LNCAP (cell line): ENCODE results near the gene TRABD2B.

Experiments
- TF ChIP-seq, protein P1 (sequence below): fragments of 450-650 bp; IDR thresholded peaks from 2 replicates; pipeline ENCODE4 v1.5.1; 2017; ENCODE audit warnings: mild to moderate bottlenecking

TRABD2B gene

DNA sequence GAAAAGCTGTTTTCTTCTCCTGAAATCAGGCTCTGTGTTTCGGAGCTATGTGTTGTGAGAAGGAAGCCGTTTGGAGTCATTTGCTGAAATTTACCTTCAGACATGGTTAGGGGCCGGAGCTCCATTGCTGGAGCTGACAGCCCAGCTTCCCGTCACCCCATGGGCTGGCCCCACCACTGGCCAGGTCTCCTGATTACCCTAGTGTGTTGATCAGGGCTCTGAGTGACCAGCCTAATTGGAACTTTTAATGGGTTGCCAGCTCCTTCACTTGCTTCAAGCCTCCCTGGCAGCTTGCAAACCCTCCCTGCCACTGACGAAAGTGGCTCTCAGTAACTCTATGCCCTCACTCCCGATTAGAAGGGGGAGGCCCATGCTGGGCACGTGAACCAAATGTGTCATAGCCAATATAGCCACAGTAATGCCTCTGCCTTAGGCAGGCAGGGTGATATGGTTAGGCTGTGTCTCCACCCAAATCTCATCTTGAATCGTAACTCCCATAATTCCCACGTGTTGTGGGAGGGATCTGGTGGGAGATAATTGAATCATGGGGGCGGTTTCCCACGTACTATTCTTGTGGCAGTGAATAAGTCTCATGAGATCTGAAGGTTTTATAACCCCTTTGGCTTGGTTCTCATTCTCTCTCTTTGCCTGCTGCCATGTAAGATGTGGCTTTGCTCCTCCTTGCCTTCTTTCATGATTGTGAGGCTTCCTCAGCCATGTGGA, 224.1 kb downstream of the TRABD2B start:
- TF ChIP-seq, protein P1, sequence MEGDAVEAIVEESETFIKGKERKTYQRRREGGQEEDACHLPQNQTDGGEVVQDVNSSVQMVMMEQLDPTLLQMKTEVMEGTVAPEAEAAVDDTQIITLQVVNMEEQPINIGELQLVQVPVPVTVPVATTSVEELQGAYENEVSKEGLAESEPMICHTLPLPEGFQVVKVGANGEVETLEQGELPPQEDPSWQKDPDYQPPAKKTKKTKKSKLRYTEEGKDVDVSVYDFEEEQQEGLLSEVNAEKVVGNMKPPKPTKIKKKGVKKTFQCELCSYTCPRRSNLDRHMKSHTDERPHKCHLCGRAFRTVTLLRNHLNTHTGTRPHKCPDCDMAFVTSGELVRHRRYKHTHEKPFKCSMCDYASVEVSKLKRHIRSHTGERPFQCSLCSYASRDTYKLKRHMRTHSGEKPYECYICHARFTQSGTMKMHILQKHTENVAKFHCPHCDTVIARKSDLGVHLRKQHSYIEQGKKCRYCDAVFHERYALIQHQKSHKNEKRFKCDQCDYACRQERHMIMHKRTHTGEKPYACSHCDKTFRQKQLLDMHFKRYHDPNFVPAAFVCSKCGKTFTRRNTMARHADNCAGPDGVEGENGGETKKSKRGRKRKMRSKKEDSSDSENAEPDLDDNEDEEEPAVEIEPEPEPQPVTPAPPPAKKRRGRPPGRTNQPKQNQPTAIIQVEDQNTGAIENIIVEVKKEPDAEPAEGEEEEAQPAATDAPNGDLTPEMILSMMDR: no peak

DNA sequence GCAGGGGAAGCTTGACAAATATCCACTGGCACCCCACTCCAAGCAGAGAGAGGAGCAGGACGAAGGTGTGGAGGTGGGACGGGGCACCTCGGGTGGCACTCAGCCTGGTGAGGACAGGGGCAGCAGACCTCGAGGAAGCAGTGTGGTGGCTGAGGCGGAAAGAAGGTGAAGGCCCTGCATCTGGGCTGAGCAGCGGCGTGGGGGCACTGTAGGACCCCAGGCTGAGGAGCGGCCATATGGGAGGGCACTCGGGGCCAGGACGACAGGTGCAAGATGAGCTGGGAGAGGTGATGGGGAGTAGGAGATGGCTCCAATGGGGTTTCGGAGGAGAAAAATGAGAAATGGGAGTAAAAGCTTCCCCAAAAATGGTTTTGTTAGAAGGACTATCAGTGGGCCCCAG, 224.9 kb downstream of the TRABD2B start:
- TF ChIP-seq, protein P1: no peak

DNA sequence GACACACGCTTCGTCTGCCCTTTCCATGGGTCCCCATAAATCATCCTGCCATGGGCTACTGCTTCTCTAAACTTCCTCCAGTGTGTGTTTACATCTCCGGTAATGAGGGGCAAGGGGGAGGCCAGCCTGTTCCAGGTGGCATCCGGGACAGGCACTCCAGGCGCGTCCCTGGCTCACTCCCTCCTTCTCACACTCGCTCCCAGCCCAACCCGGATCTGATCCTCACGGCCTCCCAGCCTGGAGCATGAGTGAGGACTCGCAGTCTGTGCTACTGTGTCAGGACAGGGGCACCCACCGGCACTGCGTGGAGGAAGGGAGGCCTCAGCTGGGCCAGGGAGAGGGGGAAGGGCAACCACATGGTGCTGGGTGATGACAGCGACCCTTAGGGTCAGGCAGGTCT, 225.4 kb downstream of the TRABD2B start:
- TF ChIP-seq, protein P1: no peak

DNA sequence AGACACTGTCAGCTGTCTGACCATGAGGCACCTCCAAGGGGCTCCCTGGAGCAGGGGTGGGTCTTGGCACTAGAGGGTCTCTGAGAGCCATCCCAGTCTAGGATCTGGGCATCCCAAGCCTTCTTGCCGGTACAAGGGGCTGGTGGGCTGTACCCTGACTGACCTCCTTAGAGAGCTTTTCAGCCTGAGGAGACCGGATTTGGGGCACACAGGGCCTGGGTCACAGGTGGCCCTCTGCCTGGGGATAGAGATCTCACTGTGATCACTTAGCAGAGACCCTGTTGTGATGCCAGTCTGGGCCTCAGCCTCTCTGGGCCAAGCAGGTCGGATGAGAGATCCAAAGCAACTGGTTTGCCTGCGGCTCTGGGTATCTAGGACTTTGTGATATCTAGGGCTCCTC, 227.2 kb downstream of the TRABD2B start:
- TF ChIP-seq, protein P1: no peak

GRCh38 chr1:47769295-47769694, 227.9 kb downstream of the TRABD2B start:
- TF ChIP-seq, protein P1: no peak

GRCh38 chr1:47767741-47768100, 229.5 kb downstream of the TRABD2B start:
- TF ChIP-seq, protein P1: no peak

DNA sequence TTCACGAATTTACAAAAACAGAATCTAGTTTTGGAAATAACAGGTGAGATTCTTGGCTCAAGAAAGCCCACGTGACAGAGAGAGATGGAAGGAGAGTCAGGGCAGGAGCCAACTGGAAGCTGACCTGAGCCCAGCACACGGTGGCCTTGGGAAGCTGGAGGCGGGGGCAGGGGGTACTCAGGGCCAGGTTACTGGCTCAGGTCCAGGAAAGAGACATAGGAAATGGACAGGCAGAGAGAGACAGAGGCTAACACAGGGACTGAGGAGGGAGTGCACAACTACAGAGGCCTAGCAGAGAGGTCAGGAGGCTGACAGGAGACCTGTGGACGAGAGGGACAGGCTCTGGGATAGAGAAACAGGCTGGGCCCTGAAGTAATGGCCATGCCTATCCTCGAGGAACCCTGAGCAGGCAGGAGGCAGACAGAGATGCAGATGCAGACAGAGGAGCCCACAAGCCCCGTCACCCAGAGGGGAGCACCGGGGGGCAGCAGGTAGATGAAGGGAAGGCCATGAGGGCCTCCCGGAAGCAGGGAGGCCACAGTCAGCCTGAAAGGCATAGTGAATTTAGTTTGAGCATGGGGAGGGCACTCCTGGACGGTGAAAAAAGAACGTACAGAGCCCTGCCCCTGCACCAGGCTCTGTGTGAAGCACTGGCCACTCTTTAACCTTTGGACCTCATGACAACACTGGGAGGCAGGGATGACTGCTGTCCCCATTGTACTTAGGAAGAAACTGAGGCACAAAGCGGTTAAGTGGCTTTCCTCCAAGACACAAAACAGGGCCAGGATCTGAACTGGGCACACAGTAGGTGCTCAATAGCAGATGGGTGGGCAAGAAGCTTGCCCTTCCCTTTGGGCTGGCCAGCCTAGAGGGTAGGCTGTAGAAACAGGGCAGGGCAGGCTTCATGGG, 230.1 kb downstream of the TRABD2B start:
- TF ChIP-seq, protein P1: no peak
